ENCODE measurements around the gene ZNF331. TPM values are rescaled to one million over a fixed set of nuclear protein-coding genes. Genes with fewer than 3 reads are reported as not detected.
"Not testable (repeated sequence)": the region's sequence is repeated elsewhere in the genome, so short reads cannot be mapped to it uniquely, and the experiment has no call there.

Gene ZNF331
- 10 to 100 TPM in 5 of 8 experiments, 1 to 10 TPM in 3; 7.0 to 26.3 (median 13.4) TPM for total RNA-seq

- H3K27ac ChIP-seq = peak within 1 kb of the TSS; percentile 87 to 91
- peak within 1 kb of the TSS; percentile 47 to 62 (median 61) for H3K4me3 ChIP-seq
- peaks cover 0 to 6% of the 10 kb centered on the region in 2 donors for H3K4me1 ChIP-seq (replicated peaks in 1 of 2)
- ATAC-seq (replicated peaks in 6 of 8) = peak; percentile 85 to 94 (median 88)
- in situ Hi-C loops (cut with MboI; ENCODE audit: low pct_unique_long_range_greater_than_20kb in 2 of 9, low sequenced_read_pairs in 9 of 9, unreplicated experiment in 9 of 9) = no loop called here
- 16 to 70% (median 53%) methylated on average over 2 to 27 of the region's 81 CpGs; no CpG with 5 or more reads in 5 of the 10 experiments for WGBS, 10 experiments
These were observed at the start of gene ZNF331 for GRCh38 chr19:53537521-53538377. Gene ZNF331, plus strand, starts transcription at chr19:53538145. Its CDS starts 31,232 bp downstream, at chr19:53569377.

GRCh38 chr19:53492153-53492552, 45.8 kb upstream of the ZNF331 start:
- ATAC-seq (replicated peaks in 6 of 8) = no peak
- 39 to 98% (median 81%) methylated on average over 1 to 5 of the region's 5 CpGs for WGBS, 10 experiments
- in situ Hi-C loops (cut with MboI; ENCODE audit: low pct_unique_long_range_greater_than_20kb in 2 of 9, low sequenced_read_pairs in 9 of 9, unreplicated experiment in 9 of 9) = no loop called here
- Histone ChIP-seq H3K4me1 (replicated peaks in 1 of 2) (peaks cover 0 to under 1% of the 10 kb centered on the region in 2 donors), H3K4me3 (no peak overlapping the region), H3K27ac (no peak overlapping the region)

- H3K4me3 ChIP-seq; in situ Hi-C loops (cut with MboI; ENCODE audit: low pct_unique_long_range_greater_than_20kb in 2 of 9, low sequenced_read_pairs in 9 of 9, unreplicated experiment in 9 of 9): not testable (repeated sequence)
- 33 to 42% (median 40%) methylated on average over 1 to 2 of the region's 11 CpGs; no CpG with 5 or more reads in 7 of the 10 experiments for WGBS, 10 experiments
- peak in 6 of 8 experiments; percentile 26 to 100 (median 84) for ATAC-seq (replicated peaks in 6 of 8)
- peak overlapping the region in 1 of 2 donors; percentile 79 for H3K27ac ChIP-seq
- H3K4me1 ChIP-seq (replicated peaks in 1 of 2) = peaks cover 0 to 12% of the 10 kb centered on the region in 2 donors
These were observed 40.5 kb upstream of the ZNF331 start for GRCh38 chr19:53497311-53498023.

GRCh38 chr19:53498024-53498395, 39.9 kb upstream of the ZNF331 start:
- in situ Hi-C loops (cut with MboI; ENCODE audit: low pct_unique_long_range_greater_than_20kb in 2 of 9, low sequenced_read_pairs in 9 of 9, unreplicated experiment in 9 of 9); ATAC-seq (replicated peaks in 6 of 8); H3K4me3 ChIP-seq: not testable (repeated sequence)
- H3K27ac ChIP-seq = peak overlapping the region in 1 of 2 donors; percentile 79
- H3K4me1 ChIP-seq (replicated peaks in 1 of 2) = peaks cover 0 to 12% of the 10 kb centered on the region in 2 donors
- 67 to 100% (median 73%) methylated on average over 1 to 3 of the region's 4 CpGs; no CpG with 5 or more reads in 7 of the 10 experiments for WGBS, 10 experiments

GRCh38 chr19:53503151-53503550, 34.8 kb upstream of the ZNF331 start:
- in situ Hi-C loops (cut with MboI; ENCODE audit: low pct_unique_long_range_greater_than_20kb in 2 of 9, low sequenced_read_pairs in 9 of 9, unreplicated experiment in 9 of 9); H3K27ac ChIP-seq: not testable (repeated sequence)
- peak in 5 of 8 experiments; percentile 7 to 25 (median 11) for ATAC-seq (replicated peaks in 6 of 8)
- Histone ChIP-seq H3K4me1 (replicated peaks in 1 of 2) (peaks cover 12 to 14% of the 10 kb centered on the region in 2 donors), H3K4me3 (peak overlapping the region in 1 of 5 donors; percentile 22)
- 20 to 80% (median 58%) methylated on average over 1 to 6 of the region's 7 CpGs; no CpG with 5 or more reads in 4 of the 10 experiments for WGBS, 10 experiments

GRCh38 chr19:53503671-53504364, 34.1 kb upstream of the ZNF331 start:
- no CpG with 5 or more reads among the region's 14 CpGs for WGBS, 10 experiments
- in situ Hi-C loops (cut with MboI; ENCODE audit: low pct_unique_long_range_greater_than_20kb in 2 of 9, low sequenced_read_pairs in 9 of 9, unreplicated experiment in 9 of 9); H3K27ac ChIP-seq: not testable (repeated sequence)
- peak; percentile 52 to 93 (median 86) for ATAC-seq (replicated peaks in 6 of 8)
- peak overlapping the region in 3 of 5 donors; percentile 19 to 62 (median 30) for H3K4me3 ChIP-seq
- H3K4me1 ChIP-seq (replicated peaks in 1 of 2) = peaks cover 10 to 12% of the 10 kb centered on the region in 2 donors

GRCh38 chr19:53504365-53504703, 33.6 kb upstream of the ZNF331 start:
- 30 to 86% (median 60%) methylated on average over 1 to 4 of the region's 13 CpGs; no CpG with 5 or more reads in 6 of the 10 experiments for WGBS, 10 experiments
- Histone ChIP-seq H3K4me1 (replicated peaks in 1 of 2) (peaks cover 10 to 12% of the 10 kb centered on the region in 2 donors), H3K4me3 (peak overlapping the region in 4 of 5 donors; percentile 19 to 62 (median 26))
- ATAC-seq (replicated peaks in 6 of 8) = peak; percentile 61 to 98 (median 74)
- H3K27ac ChIP-seq; in situ Hi-C loops (cut with MboI; ENCODE audit: low pct_unique_long_range_greater_than_20kb in 2 of 9, low sequenced_read_pairs in 9 of 9, unreplicated experiment in 9 of 9): not testable (repeated sequence)

GRCh38 chr19:53504885-53505284, 33.1 kb upstream of the ZNF331 start:
- Histone ChIP-seq H3K4me1 (replicated peaks in 1 of 2) (peaks cover 10 to 12% of the 10 kb centered on the region in 2 donors), H3K4me3 (peak overlapping the region in 3 of 5 donors; percentile 23 to 62 (median 30)), H3K27ac (no peak overlapping the region)
- ATAC-seq (replicated peaks in 6 of 8) = peak in 6 of 8 experiments; percentile 4 to 65 (median 42)
- in situ Hi-C loops (cut with MboI; ENCODE audit: low pct_unique_long_range_greater_than_20kb in 2 of 9, low sequenced_read_pairs in 9 of 9, unreplicated experiment in 9 of 9) = no loop called here
- WGBS, 10 experiments = 8 to 86% (median 50%) methylated on average over 1 to 5 of the region's 7 CpGs; no CpG with 5 or more reads in 1 of the 10 experiments

GRCh38 chr19:53506728-53507127, 31.2 kb upstream of the ZNF331 start:
- H3K27ac ChIP-seq = no peak overlapping the region
- H3K4me3 ChIP-seq = no peak overlapping the region
- peaks cover 10 to 12% of the 10 kb centered on the region in 2 donors for H3K4me1 ChIP-seq (replicated peaks in 1 of 2)
- 0 to 100% (median 58%) methylated on average over 1 to 5 of the region's 8 CpGs; no CpG with 5 or more reads in 1 of the 10 experiments for WGBS, 10 experiments
- no peak for ATAC-seq (replicated peaks in 6 of 8)
- in situ Hi-C loops (cut with MboI; ENCODE audit: low pct_unique_long_range_greater_than_20kb in 2 of 9, low sequenced_read_pairs in 9 of 9, unreplicated experiment in 9 of 9) = no loop called here

GRCh38 chr19:53507523-53508442, 30.2 kb upstream of the ZNF331 start:
- in situ Hi-C loops (cut with MboI; ENCODE audit: low pct_unique_long_range_greater_than_20kb in 2 of 9, low sequenced_read_pairs in 9 of 9, unreplicated experiment in 9 of 9) = no loop called here
- H3K4me3 ChIP-seq = no peak overlapping the region
- no peak overlapping the region for H3K27ac ChIP-seq
- 14 to 96% (median 82%) methylated on average over 2 to 13 of the region's 17 CpGs; no CpG with 5 or more reads in 1 of the 10 experiments for WGBS, 10 experiments
- no peak for ATAC-seq (replicated peaks in 6 of 8)
- peaks cover 10 to 12% of the 10 kb centered on the region in 2 donors for H3K4me1 ChIP-seq (replicated peaks in 1 of 2)

GRCh38 chr19:53509443-53509842, 28.5 kb upstream of the ZNF331 start:
- WGBS, 10 experiments = 0 to 100% (median 59%) methylated on average over 1 to 3 of the region's 3 CpGs; no CpG with 5 or more reads in 2 of the 10 experiments
- Histone ChIP-seq H3K4me1 (replicated peaks in 1 of 2) (peaks cover 7 to 8% of the 10 kb centered on the region in 2 donors), H3K27ac (no peak overlapping the region), H3K4me3 (no peak overlapping the region)
- in situ Hi-C loops (cut with MboI; ENCODE audit: low pct_unique_long_range_greater_than_20kb in 2 of 9, low sequenced_read_pairs in 9 of 9, unreplicated experiment in 9 of 9) = no loop called here
- no peak for ATAC-seq (replicated peaks in 6 of 8)

All from motor neuron (in vitro differentiated cells).